Caco-2 (cell line): ENCODE measurements around the gene LTO1. TPM values are rescaled to one million over a fixed set of nuclear protein-coding genes. Genes with fewer than 3 reads are reported as not detected.

Experiments
- BruUV-seq: library from RNA; stranded (reverse); fragments of 400-500 nt; replicated peaks from 2 replicates; lab custom pipeline; 2021; lab: Mats Ljungman, UMichigan
- CTCF ChIA-PET: fragments of 300-600 bp; sonication (Branson Sonifier 250); formaldehyde crosslinking; loops from one replicate; lab custom pipeline; 2022; ENCODE audit warnings: antibody characterized with exemption; lab: Charles Lee
- POLR2A ChIA-PET: fragments of 300-600 bp; sonication (Branson Sonifier 250); formaldehyde crosslinking; loops from one replicate; lab custom pipeline; 2022; ENCODE audit warnings: antibody characterized with exemption; lab: Charles Lee
- DNase-seq, 2 experiments: peaks; one replicate each; pipeline versions ENCODE4 v3.0.0 to v3.0.0-alpha.2; 2020 to 2022
- H3K27me3 ChIP-seq: replicated peaks from 2 replicates; pipeline ENCODE4 v1.6.0; 2011; ENCODE audit warnings: low read length; ENCODE audit not compliant: control insufficient read depth, insufficient read depth
- H3K36me3 ChIP-seq: 2 replicates; pipeline ENCODE4 v1.5.1; 2011; ENCODE audit warnings: low read length; ENCODE audit not compliant: control insufficient read depth, insufficient read depth
- H3K4me1 ChIP-seq: fragments of 250-450 bp; sonication (Bioruptor Pico); 2 replicates; pipeline ENCODE4 v1.5.1; 2020; ENCODE audit warnings: mild to moderate bottlenecking
- H3K4me3 ChIP-seq: 2 replicates; pipeline ENCODE4 v1.5.1; 2011; ENCODE audit warnings: low read depth, mild to moderate bottlenecking, control low read depth, low read length
- H3K9me3 ChIP-seq: fragments of 250-450 bp; sonication (Bioruptor Pico); 2 replicates; pipeline ENCODE4 v1.5.1; 2020; ENCODE audit warnings: mild to moderate bottlenecking, moderate library complexity
- H3K27ac Mint-ChIP-seq: one replicate; pipeline ENCODE4 v1.8.0; 2022; ENCODE audit warnings: mixed read lengths; ENCODE audit not compliant: unreplicated experiment
- H3K27me3 Mint-ChIP-seq: one replicate; pipeline ENCODE4 v1.8.0; 2022; ENCODE audit warnings: mixed read lengths; ENCODE audit not compliant: insufficient read depth, unreplicated experiment
- H3K36me3 Mint-ChIP-seq: one replicate; pipeline ENCODE4 v1.8.0; 2022; ENCODE audit warnings: mild to moderate bottlenecking, mixed read lengths; ENCODE audit not compliant: insufficient read depth, unreplicated experiment
- H3K4me1 Mint-ChIP-seq: one replicate; pipeline ENCODE4 v1.8.0; 2022; ENCODE audit warnings: low read depth, mixed read lengths; ENCODE audit not compliant: unreplicated experiment
- H3K4me3 Mint-ChIP-seq: one replicate; pipeline ENCODE4 v1.8.0; 2022; ENCODE audit warnings: mild to moderate bottlenecking, moderate library complexity, mixed read lengths; ENCODE audit not compliant: unreplicated experiment
- H3K9me3 Mint-ChIP-seq: one replicate; pipeline ENCODE4 v1.8.0; 2022; ENCODE audit warnings: mixed read lengths; ENCODE audit not compliant: unreplicated experiment
- intact Hi-C: fragments of 100-400 bp; cut with micrococcal nuclease; formaldehyde crosslinking; loops from one replicate; pipeline ENCODE4 v1.10.0; 2022; ENCODE audit not compliant: unreplicated experiment
- total RNA-seq: library from RNA; stranded (reverse); gene quantifications from 2 replicates; pipeline ENCODE4 v1.2.3, GENCODE V29; 2022
- TF ChIP-seq, protein P1 (sequence below), 2 experiments: fragments of 200-600 bp in 1 of 2; IDR thresholded peaks; 1 replicate in 1 of 2; 2 replicates in 1 of 2; pipeline versions ENCODE4 v1.5.1 to v1.8.0; 2011 to 2022; ENCODE audit warnings: antibody characterized with exemption in 1 of 2, control low read depth in 1 of 2, inconsistent platforms in 1 of 2, low read depth in 1 of 2, low read length in 1 of 2, mild to moderate bottlenecking in 1 of 2, moderate library complexity in 1 of 2; ENCODE audit not compliant: insufficient read depth in 1 of 2, severe bottlenecking in 1 of 2, unreplicated experiment in 1 of 2

Gene LTO1
- total RNA-seq, 1 experiment from 2014 or later = 49.3 TPM

DNA sequence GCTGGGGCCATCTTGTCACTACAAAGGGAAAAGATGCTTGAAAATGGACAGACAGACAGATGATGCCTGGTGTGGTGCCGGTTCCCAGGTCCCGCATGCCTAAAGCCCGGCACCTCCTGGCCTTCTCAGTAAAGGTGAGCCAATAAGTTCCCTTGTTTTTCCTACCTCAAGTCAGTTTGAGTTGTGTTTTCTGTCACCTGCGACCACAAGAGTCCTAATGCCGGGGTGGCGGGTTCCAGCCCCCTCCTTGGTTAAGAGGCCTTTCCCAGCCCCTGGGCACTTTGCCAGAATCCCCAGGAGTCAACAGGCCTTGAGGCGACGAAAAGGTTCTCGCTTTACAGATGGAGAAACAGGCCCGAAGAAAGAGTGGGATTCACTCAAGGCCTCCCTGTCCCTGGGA, 19.6 kb upstream of the LTO1 start:
- CTCF ChIA-PET = interaction anchor here (0.7 kb wide), 1 partner anchor 212 kb away, joined by 3 read pairs; no protein-coding TSS in a partner anchor
- POLR2A ChIA-PET = no interaction called here

DNA sequence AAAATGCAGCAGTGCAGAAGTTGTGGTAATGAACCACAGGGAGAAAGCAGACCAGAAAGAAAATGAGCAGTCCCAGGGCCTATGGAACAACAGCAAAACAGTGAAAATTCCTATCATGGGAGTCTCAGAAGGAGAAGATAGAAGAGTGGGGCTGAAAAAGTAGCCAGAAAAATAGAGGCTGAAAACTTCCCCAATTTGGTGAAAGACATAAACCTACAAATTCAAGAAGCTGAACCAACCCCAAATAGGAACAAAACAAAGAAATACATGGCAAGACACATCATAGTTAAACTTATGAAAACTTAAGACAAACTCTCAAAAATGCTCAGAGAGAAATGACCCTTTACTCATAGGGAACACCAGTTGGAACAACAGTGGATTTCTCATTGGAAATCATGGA, 17.3 kb upstream of the LTO1 start:
- Histone ChIP-seq H3K36me3 (no peaks in the 10 kb centered on the region), H3K27me3 (no peaks in the 10 kb centered on the region), H3K4me1 (peaks cover 11% of the 10 kb centered on the region), H3K4me3 (no peak overlapping the region), H3K9me3 (no peaks in the 10 kb centered on the region)
- intact Hi-C loops = no loop called here
- peaks cover 25% of the 10 kb centered on the region for H3K4me1 Mint-ChIP-seq
- no peak for DNase-seq
- no peaks in the 10 kb centered on the region for H3K27me3 Mint-ChIP-seq
- no TSS peak for BruUV-seq
- no peaks in the 10 kb centered on the region for H3K36me3 Mint-ChIP-seq
- TF ChIP-seq, protein P1, sequence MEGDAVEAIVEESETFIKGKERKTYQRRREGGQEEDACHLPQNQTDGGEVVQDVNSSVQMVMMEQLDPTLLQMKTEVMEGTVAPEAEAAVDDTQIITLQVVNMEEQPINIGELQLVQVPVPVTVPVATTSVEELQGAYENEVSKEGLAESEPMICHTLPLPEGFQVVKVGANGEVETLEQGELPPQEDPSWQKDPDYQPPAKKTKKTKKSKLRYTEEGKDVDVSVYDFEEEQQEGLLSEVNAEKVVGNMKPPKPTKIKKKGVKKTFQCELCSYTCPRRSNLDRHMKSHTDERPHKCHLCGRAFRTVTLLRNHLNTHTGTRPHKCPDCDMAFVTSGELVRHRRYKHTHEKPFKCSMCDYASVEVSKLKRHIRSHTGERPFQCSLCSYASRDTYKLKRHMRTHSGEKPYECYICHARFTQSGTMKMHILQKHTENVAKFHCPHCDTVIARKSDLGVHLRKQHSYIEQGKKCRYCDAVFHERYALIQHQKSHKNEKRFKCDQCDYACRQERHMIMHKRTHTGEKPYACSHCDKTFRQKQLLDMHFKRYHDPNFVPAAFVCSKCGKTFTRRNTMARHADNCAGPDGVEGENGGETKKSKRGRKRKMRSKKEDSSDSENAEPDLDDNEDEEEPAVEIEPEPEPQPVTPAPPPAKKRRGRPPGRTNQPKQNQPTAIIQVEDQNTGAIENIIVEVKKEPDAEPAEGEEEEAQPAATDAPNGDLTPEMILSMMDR (IDR thresholded peaks at IDR 0.05; ENCODE audit: insufficient read depth in 1 of 2, low read depth in 1 of 2, low read length in 1 of 2, severe bottlenecking in 1 of 2, unreplicated experiment in 1 of 2) = no peak
- ChIA-PET CTCF (no interaction called here), POLR2A (no interaction called here)
- H3K27ac Mint-ChIP-seq = no peak overlapping the region
- no peak overlapping the region for H3K4me3 Mint-ChIP-seq
- peaks cover 31% of the 10 kb centered on the region for H3K9me3 Mint-ChIP-seq

More for the DNA sequence above, 19.6 kb upstream of the LTO1 start:
- Mint-ChIP-seq H3K4me1 (peaks cover 9% of the 10 kb centered on the region), H3K27ac (no peak overlapping the region), H3K27me3 (no peaks in the 10 kb centered on the region), H3K36me3 (no peaks in the 10 kb centered on the region), H3K4me3 (no peak overlapping the region), H3K9me3 (peaks cover 26% of the 10 kb centered on the region)
- no peaks in the 10 kb centered on the region for H3K27me3 ChIP-seq
- BruUV-seq = no TSS peak
- intact Hi-C loops = no loop called here
- no peaks in the 10 kb centered on the region for H3K9me3 ChIP-seq
- no peak overlapping the region for H3K4me3 ChIP-seq
- no peaks in the 10 kb centered on the region for H3K36me3 ChIP-seq
- H3K4me1 ChIP-seq = no peaks in the 10 kb centered on the region
- TF ChIP-seq, protein P1 (IDR thresholded peaks at IDR 0.05; ENCODE audit: insufficient read depth in 1 of 2, low read depth in 1 of 2, low read length in 1 of 2, severe bottlenecking in 1 of 2, unreplicated experiment in 1 of 2) = no peak
- no peak for DNase-seq

DNA sequence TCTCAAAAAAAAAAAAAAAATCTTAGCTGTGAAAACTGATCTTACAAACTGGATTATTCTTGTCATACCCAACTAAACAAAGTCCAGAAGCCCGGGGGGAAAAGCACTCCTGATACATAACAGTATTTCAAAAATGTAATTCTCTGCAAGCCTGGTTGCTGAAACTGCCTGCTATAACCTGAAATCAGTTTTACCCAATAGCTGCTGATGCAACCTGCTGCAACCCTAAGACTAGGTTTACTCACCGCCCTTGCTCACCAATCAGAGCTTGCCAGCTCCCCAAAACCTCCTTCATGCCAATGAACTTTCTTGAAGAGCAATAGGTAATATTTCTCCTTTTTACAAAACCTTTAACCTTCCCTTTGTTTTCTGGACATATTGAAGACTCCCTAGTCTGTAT, 16.3 kb upstream of the LTO1 start:
- Mint-ChIP-seq H3K36me3 (no peaks in the 10 kb centered on the region), H3K4me1 (peaks cover 25% of the 10 kb centered on the region), H3K27ac (peak overlapping the region; percentile 22), H3K4me3 (no peak overlapping the region), H3K9me3 (peaks cover 31% of the 10 kb centered on the region), H3K27me3 (no peaks in the 10 kb centered on the region)
- H3K36me3 ChIP-seq = no peaks in the 10 kb centered on the region
- no TSS peak for BruUV-seq
- peaks cover 11% of the 10 kb centered on the region for H3K4me1 ChIP-seq
- peak in 1 of 2 experiments; percentile 58 for DNase-seq
- no peak overlapping the region for H3K4me3 ChIP-seq
- intact Hi-C loops = no loop called here
- H3K27me3 ChIP-seq = no peaks in the 10 kb centered on the region
- TF ChIP-seq, protein P1 (IDR thresholded peaks at IDR 0.05; ENCODE audit: insufficient read depth in 1 of 2, low read depth in 1 of 2, low read length in 1 of 2, severe bottlenecking in 1 of 2, unreplicated experiment in 1 of 2) = no peak
- POLR2A ChIA-PET = no interaction called here
- CTCF ChIA-PET = interaction anchor here (0.6 to 1.1 kb wide), 3 partner anchors 9 to 52 kb away, joined by 3 to 4 read pairs (median 3); no protein-coding TSS in a partner anchor
- H3K9me3 ChIP-seq = no peaks in the 10 kb centered on the region
